BLaER1 (cell line): ENCODE data around the gene PARP14.
"Not testable (repeated sequence)": the region's sequence is repeated elsewhere in the genome, so short reads cannot be mapped to it uniquely, and the experiment has no call there.

ENCODE experiments used
- H3K27ac ChIP-seq: shearing (Covaris generic); formaldehyde crosslinking; 2 replicates; pipeline ENCODE4 v1.8.1; 2022
- H3K27me3 ChIP-seq: shearing (Covaris generic); formaldehyde crosslinking; 2 replicates; pipeline ENCODE4 v1.8.1; 2022
- H3K36me3 ChIP-seq: shearing (Covaris generic); formaldehyde crosslinking; 2 replicates; pipeline ENCODE4 v1.8.1; 2022
- H3K4me1 ChIP-seq: shearing (Covaris generic); formaldehyde crosslinking; 2 replicates; pipeline ENCODE4 v1.8.1; 2022
- H3K4me2 ChIP-seq: shearing (Covaris generic); formaldehyde crosslinking; 2 replicates; pipeline ENCODE4 v1.8.1; 2022
- H3K4me3 ChIP-seq: shearing (Covaris generic); formaldehyde crosslinking; 2 replicates; pipeline ENCODE4 v1.8.1; 2022
- H3K9ac ChIP-seq: shearing (Covaris generic); formaldehyde crosslinking; 2 replicates; pipeline ENCODE4 v1.8.1; 2022
- H3K9me3 ChIP-seq: shearing (Covaris generic); formaldehyde crosslinking; 2 replicates; pipeline ENCODE4 v1.8.1; 2022
- H4K20me1 ChIP-seq: shearing (Covaris generic); formaldehyde crosslinking; 2 replicates; pipeline ENCODE4 v1.8.1; 2022
- Cebpa-rat ChIP-seq: shearing (Covaris generic); IDR thresholded peaks from 2 replicates; pipeline ENCODE4 v1.8.1; 2022

The PARP14 gene

DNA sequence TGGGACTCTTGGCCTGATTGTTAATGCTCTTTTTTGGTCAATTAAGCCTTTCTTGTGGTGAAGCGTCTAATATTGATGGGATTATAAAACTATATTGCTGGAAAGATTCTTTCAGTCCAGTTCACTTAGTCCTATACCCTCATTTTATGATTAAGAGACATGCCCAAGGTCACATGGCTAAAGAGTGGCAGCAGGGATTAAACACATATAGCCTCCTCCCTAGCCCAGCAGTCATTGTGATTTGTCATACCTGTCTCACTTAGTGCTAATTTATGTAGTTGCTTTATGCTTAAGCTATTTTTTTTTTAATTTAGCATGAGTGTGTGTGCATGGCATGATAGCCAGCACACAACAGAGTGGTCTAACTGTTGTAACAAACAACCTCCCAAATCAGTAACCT is 9.5 kb downstream of the PARP14 start:
- no peak for TF ChIP-seq Cebpa-rat
- Histone ChIP-seq H3K36me3 (peaks cover 32% of the 10 kb centered on the region), H3K9ac (no peak overlapping the region), H3K27me3 (no peaks in the 10 kb centered on the region), H3K27ac (no peak overlapping the region), H3K4me2 (no peak overlapping the region), H3K4me3 (no peak overlapping the region), H3K4me1 (peaks cover 9% of the 10 kb centered on the region), H4K20me1 (no peaks in the 10 kb centered on the region), H3K9me3 (no peaks in the 10 kb centered on the region)

DNA sequence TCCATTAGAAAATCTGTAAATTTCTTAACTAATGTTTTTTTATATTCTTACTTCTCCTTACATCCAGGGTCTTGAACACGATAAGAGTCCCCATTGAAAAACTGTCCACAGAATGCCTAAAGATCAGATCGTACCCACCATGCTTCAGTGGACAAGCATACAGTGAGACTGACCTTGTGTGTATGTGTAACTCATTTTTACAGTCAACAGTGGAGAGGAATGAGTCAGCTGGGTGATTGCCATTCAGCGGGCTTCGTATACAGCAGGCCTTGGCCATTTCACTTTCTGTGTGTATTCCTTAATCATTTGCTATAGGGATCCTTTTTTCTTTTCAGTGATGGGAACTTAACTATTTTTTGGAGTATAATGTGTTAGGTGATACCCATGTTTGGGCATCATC is 10.6 kb downstream of the PARP14 start:
- TF ChIP-seq Cebpa-rat = no peak
- H3K4me3 ChIP-seq = no peak overlapping the region
- no peak overlapping the region for H3K27ac ChIP-seq
- no peaks in the 10 kb centered on the region for H3K27me3 ChIP-seq
- no peak overlapping the region for H3K4me2 ChIP-seq
- no peak overlapping the region for H3K9ac ChIP-seq
- no peaks in the 10 kb centered on the region for H3K9me3 ChIP-seq
- H3K36me3 ChIP-seq = peaks cover 43% of the 10 kb centered on the region
- H3K4me1 ChIP-seq = peaks cover 11% of the 10 kb centered on the region
- H4K20me1 ChIP-seq = no peaks in the 10 kb centered on the region

DNA sequence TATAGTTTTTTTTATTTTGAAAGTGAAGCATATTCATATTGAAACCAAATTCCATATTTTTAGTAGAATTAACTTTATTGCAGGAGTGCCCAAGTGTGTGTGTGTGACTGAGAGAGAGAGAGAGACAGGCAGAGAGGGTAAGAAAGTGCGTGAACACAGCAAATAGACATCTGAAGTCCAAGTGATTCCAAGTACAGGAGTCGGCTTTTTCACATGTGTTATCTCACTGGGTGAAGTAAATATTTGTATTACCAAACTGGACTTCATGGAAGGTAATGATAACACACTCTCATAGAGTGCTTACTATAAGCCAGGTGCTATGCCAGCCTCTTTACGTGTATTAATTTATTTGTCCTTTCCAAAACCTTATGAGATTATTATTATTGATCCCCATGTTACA is 12.0 kb downstream of the PARP14 start:
- Histone ChIP-seq H3K27ac (no peak overlapping the region), H3K4me2 (no peak overlapping the region), H3K27me3 (no peaks in the 10 kb centered on the region), H4K20me1 (no peaks in the 10 kb centered on the region), H3K9ac (no peak overlapping the region), H3K36me3 (peaks cover 57% of the 10 kb centered on the region), H3K4me1 (peaks cover 11% of the 10 kb centered on the region), H3K4me3 (no peak overlapping the region), H3K9me3 (no peaks in the 10 kb centered on the region)
- no peak for TF ChIP-seq Cebpa-rat

DNA sequence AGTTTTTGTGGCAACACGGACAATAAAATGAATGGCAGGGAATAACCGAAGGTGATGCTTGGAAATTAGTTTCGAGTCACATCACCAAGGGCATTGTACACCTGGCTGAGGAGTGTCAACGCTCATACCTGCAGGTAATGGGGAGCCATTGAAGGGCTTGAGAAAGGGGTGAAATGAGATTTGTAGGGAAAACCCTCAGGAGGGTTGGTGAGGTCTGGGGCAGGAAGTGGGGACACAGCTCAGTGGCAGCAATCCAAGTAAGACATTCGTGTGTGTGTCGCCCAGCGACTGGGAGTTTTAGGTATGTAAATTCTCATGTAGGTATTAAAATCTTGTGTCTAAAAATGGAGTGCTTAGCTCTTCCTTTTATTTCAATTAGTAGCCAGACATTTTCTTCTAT is 14.3 kb downstream of the PARP14 start:
- H3K27me3 ChIP-seq = no peaks in the 10 kb centered on the region
- no peaks in the 10 kb centered on the region for H4K20me1 ChIP-seq
- no peak for TF ChIP-seq Cebpa-rat
- no peaks in the 10 kb centered on the region for H3K9me3 ChIP-seq
- peaks cover 78% of the 10 kb centered on the region for H3K36me3 ChIP-seq
- H3K27ac ChIP-seq = no peak overlapping the region
- no peak overlapping the region for H3K4me3 ChIP-seq
- H3K4me2 ChIP-seq = peak overlapping the region; percentile 49
- H3K4me1 ChIP-seq = peaks cover 11% of the 10 kb centered on the region
- no peak overlapping the region for H3K9ac ChIP-seq

DNA sequence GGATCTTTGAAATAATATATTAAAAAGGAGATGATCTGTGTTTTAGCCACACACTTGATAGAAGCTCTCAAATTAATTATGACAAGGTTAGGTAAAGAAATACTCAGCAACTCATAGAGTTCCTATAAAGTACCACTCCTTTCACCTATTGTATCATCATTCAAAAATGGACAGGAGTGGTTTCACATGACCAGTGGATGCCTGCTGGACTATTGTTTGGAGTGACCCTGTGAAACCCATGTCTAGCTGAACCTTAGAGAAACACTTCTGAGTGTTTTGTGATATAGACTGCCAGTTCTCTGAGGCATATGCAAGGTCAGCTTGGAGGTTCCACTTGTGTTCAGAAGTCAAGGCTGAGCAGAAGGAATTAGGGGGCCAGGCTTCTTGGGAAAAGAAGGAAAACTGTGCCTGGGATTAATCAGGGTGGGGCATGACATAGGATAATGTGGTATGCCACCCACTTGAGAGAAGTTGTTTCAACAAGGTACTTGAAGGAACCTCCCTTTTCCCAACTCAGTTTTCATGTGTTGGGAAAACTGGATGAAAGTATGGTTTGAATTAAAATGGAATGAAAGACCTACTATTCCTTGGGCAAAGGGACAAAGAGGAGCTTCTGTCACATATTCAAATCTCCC is 15.4 kb downstream of the PARP14 start:
- H3K4me3 ChIP-seq = no peak overlapping the region

GRCh38 chr3:122697952-122698620 is 17.4 kb downstream of the PARP14 start:
- Histone ChIP-seq H3K4me1 (peaks cover 11% of the 10 kb centered on the region), H3K27me3 (no peaks in the 10 kb centered on the region), H4K20me1 (no peaks in the 10 kb centered on the region), H3K36me3 (peaks cover 97% of the 10 kb centered on the region), H3K4me2 (no peak overlapping the region), H3K27ac (no peak overlapping the region), H3K9ac (no peak overlapping the region), H3K4me3 (no peak overlapping the region), H3K9me3 (no peaks in the 10 kb centered on the region)
- TF ChIP-seq Cebpa-rat = no peak

More for the DNA sequence above, 15.4 kb downstream of the PARP14 start:
- H3K27ac ChIP-seq = no peak overlapping the region
- H4K20me1 ChIP-seq = no peaks in the 10 kb centered on the region
- H3K36me3 ChIP-seq = peaks cover 89% of the 10 kb centered on the region
- peaks cover 11% of the 10 kb centered on the region for H3K4me1 ChIP-seq
- no peaks in the 10 kb centered on the region for H3K27me3 ChIP-seq
- no peak overlapping the region for H3K4me2 ChIP-seq
- no peak overlapping the region for H3K9ac ChIP-seq
- no peaks in the 10 kb centered on the region for H3K9me3 ChIP-seq
- no peak for TF ChIP-seq Cebpa-rat

DNA sequence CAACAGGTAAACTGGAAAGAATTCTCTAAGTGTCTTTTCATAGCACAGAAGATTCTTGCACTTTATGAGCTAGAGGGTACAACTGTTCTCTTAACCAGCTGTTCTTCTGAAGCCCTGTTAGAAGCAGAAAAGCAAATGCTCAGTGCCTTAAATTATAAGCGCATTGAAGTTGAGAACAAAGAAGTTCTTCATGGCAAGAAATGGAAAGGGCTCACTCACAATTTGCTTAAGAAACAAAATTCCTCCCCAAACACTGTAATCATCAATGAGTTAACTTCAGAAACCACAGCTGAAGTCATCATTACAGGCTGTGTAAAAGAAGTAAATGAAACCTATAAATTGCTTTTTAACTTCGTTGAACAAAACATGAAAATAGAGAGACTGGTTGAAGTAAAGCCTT is 19.6 kb downstream of the PARP14 start:
- Histone ChIP-seq H3K9ac (no peak overlapping the region), H3K4me1 (peaks cover 1% of the 10 kb centered on the region), H3K27me3 (no peaks in the 10 kb centered on the region), H3K27ac (no peak overlapping the region), H3K9me3 (no peaks in the 10 kb centered on the region), H3K4me3 (no peak overlapping the region), H3K4me2 (no peak overlapping the region), H4K20me1 (no peaks in the 10 kb centered on the region), H3K36me3 (peaks cover 97% of the 10 kb centered on the region)
- TF ChIP-seq Cebpa-rat = no peak

DNA sequence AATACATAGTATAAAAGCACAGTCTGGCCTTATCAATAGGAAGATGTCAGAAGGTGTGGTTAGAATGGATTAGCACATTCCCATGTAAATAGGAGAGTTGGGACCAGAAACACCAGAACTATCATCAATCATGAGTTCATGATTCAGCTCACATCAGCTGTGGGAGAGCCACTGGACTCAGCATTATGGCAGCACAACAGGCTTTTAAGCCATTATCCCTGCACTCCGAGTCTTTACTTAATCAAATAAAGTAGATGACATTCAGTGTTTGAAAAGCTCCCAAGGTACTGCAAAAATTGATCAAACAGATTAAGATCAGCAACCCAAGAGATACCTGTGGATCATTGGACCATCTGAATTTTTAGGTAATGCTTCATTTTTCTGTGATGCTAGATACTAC is 24.7 kb downstream of the PARP14 start:
- no peak overlapping the region for H3K9ac ChIP-seq
- no peak for TF ChIP-seq Cebpa-rat
- no peak overlapping the region for H3K4me3 ChIP-seq
- H3K4me2 ChIP-seq = no peak overlapping the region
- no peak overlapping the region for H3K27ac ChIP-seq
- no peaks in the 10 kb centered on the region for H3K4me1 ChIP-seq
- H4K20me1 ChIP-seq = no peaks in the 10 kb centered on the region
- peaks cover 7% of the 10 kb centered on the region; the same call in 1 of the 2 replicates for H3K9me3 ChIP-seq
- H3K27me3 ChIP-seq = no peaks in the 10 kb centered on the region
- H3K36me3 ChIP-seq = peaks cover 97% of the 10 kb centered on the region

DNA sequence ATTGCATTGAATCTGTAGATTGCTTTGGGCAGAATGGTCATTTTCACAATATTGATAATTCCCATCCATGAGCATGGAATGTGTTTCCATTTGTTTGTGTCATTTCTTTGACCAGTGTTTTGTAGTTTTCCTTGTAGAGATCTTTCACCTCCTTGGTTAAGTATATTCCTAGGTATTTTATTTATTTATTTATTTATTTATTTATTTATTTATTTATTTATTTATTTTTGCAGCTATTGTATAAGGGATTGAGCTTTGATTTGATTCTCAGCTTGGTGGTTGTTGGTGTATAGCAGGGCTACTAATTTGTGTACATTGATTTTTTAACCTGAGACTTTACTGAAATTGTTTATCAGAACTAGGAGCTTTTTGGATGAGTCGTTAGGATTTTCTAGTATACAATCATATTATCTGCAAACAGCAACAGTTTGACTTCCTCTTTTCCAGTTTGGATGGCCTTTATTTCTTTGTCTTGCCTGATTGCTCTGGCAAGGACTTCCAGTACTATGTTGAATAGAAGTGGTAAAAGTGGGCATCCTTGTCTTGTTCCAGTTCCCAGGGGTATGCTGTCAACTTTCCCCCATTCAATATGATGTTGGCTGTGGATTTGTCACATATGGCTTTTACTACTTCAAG is 30.1 kb downstream of the PARP14 start:
- not testable (repeated sequence) for H3K4me3 ChIP-seq, H3K9me3 ChIP-seq, H3K9ac ChIP-seq, H4K20me1 ChIP-seq, H3K27me3 ChIP-seq, H3K4me1 ChIP-seq, H3K4me2 ChIP-seq, H3K27ac ChIP-seq
- H3K36me3 ChIP-seq = peaks cover 86% of the 10 kb centered on the region

- Histone ChIP-seq H3K27ac (no peak overlapping the region), H3K4me3 (no peak overlapping the region), H3K4me1 (no peaks in the 10 kb centered on the region), H3K9ac (no peak overlapping the region), H3K9me3 (peaks cover 9% of the 10 kb centered on the region; the same call in 1 of the 2 replicates), H3K4me2 (no peak overlapping the region), H4K20me1 (no peaks in the 10 kb centered on the region), H3K36me3 (peaks cover 88% of the 10 kb centered on the region), H3K27me3 (no peaks in the 10 kb centered on the region)
- TF ChIP-seq Cebpa-rat = no peak
These were observed 33.6 kb downstream of the PARP14 start for GRCh38 chr3:122714273-122714672.
